Prostate gland (tissue), 2 donors: ENCODE results near the gene TRAP1.

Source experiments
- CTCF ChIP-seq, 4 experiments: fragments of 200-600 bp in 2 of 4; fragments of 450-650 bp in 2 of 4; sonication (generic) in 2 of 4; IDR thresholded peaks; 1 replicate in 3 of 4; 2 replicates in 1 of 4; pipeline ENCODE4 v1.5.1; 2016 to 2019; ENCODE audit warnings: antibody characterized with exemption in 4 of 4, mild to moderate bottlenecking in 2 of 4, moderate library complexity in 2 of 4
- POLR2AphosphoS5 ChIP-seq: sonication (generic); formaldehyde crosslinking; IDR thresholded peaks from one replicate; pipeline ENCODE4 v1.6.1; 2017; ENCODE audit warnings: antibody characterized with exemption

DNA sequence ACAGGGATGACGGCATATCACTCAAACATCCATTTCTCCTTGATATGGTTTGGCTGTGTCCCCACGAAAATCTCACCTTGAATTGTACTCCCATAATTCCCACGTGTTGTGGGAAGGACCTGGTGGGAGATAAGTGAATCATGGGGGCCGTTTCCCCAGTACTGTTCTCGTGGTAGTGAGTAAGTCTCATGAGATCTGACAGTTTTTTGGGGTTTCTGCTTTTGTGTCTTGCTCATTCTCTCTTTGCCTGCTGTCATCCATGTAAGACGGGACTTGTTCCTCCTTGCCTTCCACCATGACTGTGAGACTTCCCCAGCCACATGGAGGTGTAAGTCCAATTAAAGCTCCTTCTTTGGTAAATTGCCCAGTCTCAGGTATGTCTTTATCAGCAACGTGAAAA, 30.3 kb downstream of the TRAP1 start:
- no peak for TF ChIP-seq CTCF (IDR thresholded peaks at IDR 0.05)
- TF ChIP-seq POLR2AphosphoS5, result no peak
